Measurements from ENCODE around the gene SLC10A1. TPM values are rescaled to one million over a fixed set of nuclear protein-coding genes. Genes with fewer than 3 reads are reported as not detected.

The SLC10A1 gene
- total RNA-seq, result not detected in 2 replicates

GRCh38 chr14:69796797-69797500, at the start of gene SLC10A1:
Gene SLC10A1 (minus strand): TSS chr14:69797241. CDS start chr14:69797155, 86 bp downstream.

DNA sequence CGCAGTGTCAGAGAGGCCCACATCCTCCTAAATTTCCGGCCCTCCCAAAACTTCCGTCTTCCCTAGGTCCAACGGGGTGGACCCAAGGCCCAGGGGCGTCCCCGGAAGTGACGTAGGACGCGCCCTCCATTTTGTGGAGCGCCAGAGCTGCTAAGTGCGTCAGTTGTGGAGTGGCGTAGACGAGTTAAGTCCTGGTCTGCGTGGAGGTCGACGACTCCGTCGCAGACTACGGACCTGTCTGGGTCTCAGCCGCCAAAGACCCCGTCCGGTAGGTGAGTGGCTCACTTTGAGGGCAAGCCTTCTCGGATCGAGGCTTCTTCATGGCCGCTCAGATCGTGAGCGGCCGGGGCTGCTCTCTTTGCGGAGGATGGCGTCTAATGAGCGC, 30.1 kb downstream of the SLC10A1 start, which contains the start of gene SRSF5:
SRSF5 (plus strand) TSS at position 159 of the 385 bp plus-strand sequence. CDS start 1,015 bp downstream, outside the sequence.

Other genes with a start within 250 kb of the SLC10A1 start
- not detected in 2 replicates for gene CCDC177, start 222.4 kb downstream of the SLC10A1 start, total RNA-seq
- 8.3 and 8.4 TPM in 2 replicates for gene SUSD6, start 185.6 kb downstream of the SLC10A1 start, total RNA-seq
- gene SRSF5, start 30.1 kb downstream of the SLC10A1 start, total RNA-seq, result 106 and 124 TPM in 2 replicates
- gene SMOC1, start 82.2 kb upstream of the SLC10A1 start, total RNA-seq, result 0.89 TPM in 1 of 2 replicates, not detected in the other